Upper lobe of left lung (tissue), 6 donors: ENCODE data around the gene MYL10. TPM values are rescaled to one million over a fixed set of nuclear protein-coding genes. Genes with fewer than 3 reads are reported as not detected.

Source experiments
- ATAC-seq, 2 donors: fragments of 200-7000 bp; cut with Tn5 transposase; one replicate each; pipeline ENCODE4 v1.9.1; 2022; ENCODE audit warnings: mild to moderate bottlenecking in 2 of 2, moderate library complexity in 2 of 2; ENCODE audit not compliant: low FRiP score in 2 of 2
- DNase-seq, 2 donors: peaks; one replicate each; pipeline ENCODE4 v3.0.0-alpha.2; 2019 to 2020
- H3K27ac ChIP-seq, 4 donors: fragments of 200-600 bp; sonication (generic); one replicate each; pipeline ENCODE4 v1.5.1; 2016 to 2019
- H3K27me3 ChIP-seq, 4 donors: fragments of 200-600 bp; sonication (generic); one replicate each; pipeline ENCODE4 v1.5.1; 2017 to 2019
- H3K36me3 ChIP-seq, 4 donors: fragments of 200-600 bp; sonication (generic); one replicate each; pipeline ENCODE4 v1.5.1; 2016 to 2019
- H3K4me1 ChIP-seq, 4 donors: fragments of 200-600 bp; sonication (generic); one replicate each; pipeline ENCODE4 v1.5.1; 2018 to 2019
- H3K4me3 ChIP-seq, 4 donors: fragments of 200-600 bp; sonication (generic); one replicate each; pipeline ENCODE4 v1.5.1; 2017 to 2019; ENCODE audit warnings: mild to moderate bottlenecking in 2 of 4, moderate library complexity in 1 of 4
- H3K9me3 ChIP-seq, 4 donors: fragments of 200-600 bp; sonication (generic); one replicate each; pipeline ENCODE4 v1.5.1; 2018 to 2019
- EP300 ChIP-seq, 4 donors: sonication (generic); formaldehyde crosslinking; IDR thresholded peaks; one replicate each; pipeline ENCODE4 v1.5.1; 2017; ENCODE audit warnings: antibody characterized with exemption in 4 of 4, control low read depth in 2 of 4
- POLR2A ChIP-seq, 4 donors: fragments of 450-650 bp; IDR thresholded peaks; one replicate each; pipeline ENCODE4 v1.5.1; 2016 to 2017; ENCODE audit warnings: antibody characterized with exemption in 4 of 4, mild to moderate bottlenecking in 2 of 4
- POLR2AphosphoS5 ChIP-seq, 2 donors: sonication (generic); formaldehyde crosslinking; IDR thresholded peaks; one replicate each; pipeline ENCODE4 v1.5.1; 2017; ENCODE audit warnings: antibody characterized with exemption in 2 of 2
- WGBS, 2 donors: methylation state at CpG; one replicate each; pipeline ENCODE4 v1.1.5; 2017 to 2018; 5-methylcytosine and 5-hydroxymethylcytosine counted together
- total RNA-seq, 6 donors: library from RNA; depleted of rRNA in 4 of 6; stranded (reverse); fragments of >200 nt in 4 of 6; gene quantifications; one replicate each; pipeline versions ENCODE4 v1.1.0 to v1.2.1, GENCODE V29; 2016 to 2021
- TF ChIP-seq, protein P1 (sequence below), 6 experiments: fragments of 450-650 bp in 4 of 6; fragments of 200-600 bp in 2 of 6; sonication (generic) in 2 of 6; IDR thresholded peaks; one replicate each; pipeline ENCODE4 v1.5.1; 2016 to 2019; ENCODE audit warnings: antibody characterized with exemption in 6 of 6
- donor health status: DM: no; HTN: no; CAD: no; lungs with moderate emphysema.
- donor health status: DM: no; HTN: yes; CAD: no; lungs with severe emphysema.

Gene MYL10
- total RNA-seq, 6 donors from 2014 or later = not detected

DNA sequence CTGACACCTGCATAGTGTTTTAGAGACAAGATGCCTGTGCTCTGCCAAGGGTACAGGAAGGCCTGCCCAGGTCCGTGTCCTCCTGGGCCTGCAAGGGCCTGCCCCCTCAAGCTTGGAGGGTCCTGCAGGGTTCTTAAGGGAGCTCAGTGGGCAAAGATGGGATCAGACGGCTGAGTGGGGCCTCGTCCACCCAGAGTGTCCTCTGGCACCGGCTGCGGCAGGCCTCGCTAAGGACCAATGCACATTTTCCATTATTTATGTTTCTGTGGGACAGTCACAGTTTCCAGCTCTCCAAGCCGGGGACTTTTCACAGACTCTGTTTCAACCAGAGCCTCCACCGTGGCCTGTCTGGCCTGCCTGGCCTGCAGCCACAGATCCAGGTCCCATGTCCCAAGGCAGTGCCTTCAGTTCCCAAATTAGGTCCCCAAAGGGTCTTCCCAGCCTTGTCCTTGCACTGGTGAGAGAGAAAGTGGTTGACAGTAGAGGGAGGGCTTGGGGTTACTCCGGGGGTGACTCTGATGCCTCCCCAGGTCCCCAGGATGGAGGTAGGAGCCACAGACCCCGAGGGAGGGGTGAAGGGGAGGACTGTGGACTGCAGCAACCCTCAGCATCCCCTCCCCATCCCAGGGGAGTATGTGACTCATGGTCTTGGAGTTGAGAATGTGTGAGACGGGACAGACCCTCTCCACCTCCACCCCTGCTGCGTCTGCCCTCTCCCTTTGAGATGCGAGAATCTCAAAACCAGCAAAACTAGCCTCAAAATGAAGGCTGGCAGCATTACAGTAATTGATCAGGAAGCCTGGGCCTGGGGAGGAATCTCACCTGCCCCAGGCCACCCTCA is 14.8 kb downstream of the MYL10 start:
- ATAC-seq = no peak
- peak in 1 of 2 donors; percentile 38 for DNase-seq
- Histone ChIP-seq H3K27ac (no peak overlapping the region), H3K27me3 (no peaks in the 10 kb centered on the region), H3K4me1 (no peaks in the 10 kb centered on the region), H3K36me3 (no peaks in the 10 kb centered on the region), H3K4me3 (no peak overlapping the region), H3K9me3 (no peaks in the 10 kb centered on the region)
- TF ChIP-seq POLR2AphosphoS5 (IDR thresholded peaks at IDR 0.05) (no peak), EP300 (IDR thresholded peaks at IDR 0.05) (no peak), POLR2A (IDR thresholded peaks at IDR 0.05) (no peak)
- TF ChIP-seq, protein P1, sequence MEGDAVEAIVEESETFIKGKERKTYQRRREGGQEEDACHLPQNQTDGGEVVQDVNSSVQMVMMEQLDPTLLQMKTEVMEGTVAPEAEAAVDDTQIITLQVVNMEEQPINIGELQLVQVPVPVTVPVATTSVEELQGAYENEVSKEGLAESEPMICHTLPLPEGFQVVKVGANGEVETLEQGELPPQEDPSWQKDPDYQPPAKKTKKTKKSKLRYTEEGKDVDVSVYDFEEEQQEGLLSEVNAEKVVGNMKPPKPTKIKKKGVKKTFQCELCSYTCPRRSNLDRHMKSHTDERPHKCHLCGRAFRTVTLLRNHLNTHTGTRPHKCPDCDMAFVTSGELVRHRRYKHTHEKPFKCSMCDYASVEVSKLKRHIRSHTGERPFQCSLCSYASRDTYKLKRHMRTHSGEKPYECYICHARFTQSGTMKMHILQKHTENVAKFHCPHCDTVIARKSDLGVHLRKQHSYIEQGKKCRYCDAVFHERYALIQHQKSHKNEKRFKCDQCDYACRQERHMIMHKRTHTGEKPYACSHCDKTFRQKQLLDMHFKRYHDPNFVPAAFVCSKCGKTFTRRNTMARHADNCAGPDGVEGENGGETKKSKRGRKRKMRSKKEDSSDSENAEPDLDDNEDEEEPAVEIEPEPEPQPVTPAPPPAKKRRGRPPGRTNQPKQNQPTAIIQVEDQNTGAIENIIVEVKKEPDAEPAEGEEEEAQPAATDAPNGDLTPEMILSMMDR (IDR thresholded peaks at IDR 0.05) = no peak
- WGBS, 2 donors = 79 to 80% methylated on average over 5 to 13 of the region's 13 CpGs

DNA sequence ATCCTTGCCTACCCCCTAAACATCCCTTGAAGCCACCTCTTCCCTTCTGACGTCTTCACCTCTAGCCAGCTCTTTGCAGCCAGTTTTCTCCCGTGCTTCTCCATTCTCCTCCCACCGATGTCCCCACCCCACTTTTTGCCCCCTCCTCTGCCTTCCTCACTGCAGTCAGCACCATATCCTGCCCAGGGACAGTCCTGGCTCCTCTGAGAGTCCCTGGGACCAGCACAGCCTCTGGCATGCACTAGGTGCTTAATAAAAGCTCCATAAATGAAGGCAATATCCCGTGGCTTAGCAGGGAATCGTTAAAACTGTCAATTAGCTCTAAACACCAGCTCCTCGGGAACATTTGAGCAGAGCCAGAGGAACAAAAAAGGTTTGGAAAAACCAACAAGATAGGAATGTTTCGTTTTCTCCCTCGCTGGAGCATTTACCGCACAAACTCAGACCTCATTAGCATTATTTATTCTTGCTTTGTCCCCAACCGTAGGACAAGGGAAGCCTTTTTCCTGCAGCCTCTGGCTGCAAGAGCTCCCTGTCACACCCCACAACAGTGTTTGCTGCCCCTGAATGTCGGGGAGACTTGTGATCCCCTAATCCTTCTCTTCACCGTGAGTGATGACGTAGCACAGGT is 16.1 kb downstream of the MYL10 start:
- Histone ChIP-seq H3K9me3 (no peaks in the 10 kb centered on the region), H3K27me3 (no peaks in the 10 kb centered on the region), H3K36me3 (no peaks in the 10 kb centered on the region), H3K4me1 (peaks cover 0 to 3% (median 0%) of the 10 kb centered on the region in 4 donors), H3K4me3 (no peak overlapping the region), H3K27ac (no peak overlapping the region)
- no peak for ATAC-seq
- TF ChIP-seq POLR2AphosphoS5 (IDR thresholded peaks at IDR 0.05) = no peak
- TF ChIP-seq, protein P1 (IDR thresholded peaks at IDR 0.05) = no peak
- TF ChIP-seq POLR2A (IDR thresholded peaks at IDR 0.05) = no peak
- TF ChIP-seq EP300 (IDR thresholded peaks at IDR 0.05) = no peak
- WGBS, 2 donors = 61 to 63% methylated on average over 13 of the region's 13 CpGs
- DNase-seq = no peak

DNA sequence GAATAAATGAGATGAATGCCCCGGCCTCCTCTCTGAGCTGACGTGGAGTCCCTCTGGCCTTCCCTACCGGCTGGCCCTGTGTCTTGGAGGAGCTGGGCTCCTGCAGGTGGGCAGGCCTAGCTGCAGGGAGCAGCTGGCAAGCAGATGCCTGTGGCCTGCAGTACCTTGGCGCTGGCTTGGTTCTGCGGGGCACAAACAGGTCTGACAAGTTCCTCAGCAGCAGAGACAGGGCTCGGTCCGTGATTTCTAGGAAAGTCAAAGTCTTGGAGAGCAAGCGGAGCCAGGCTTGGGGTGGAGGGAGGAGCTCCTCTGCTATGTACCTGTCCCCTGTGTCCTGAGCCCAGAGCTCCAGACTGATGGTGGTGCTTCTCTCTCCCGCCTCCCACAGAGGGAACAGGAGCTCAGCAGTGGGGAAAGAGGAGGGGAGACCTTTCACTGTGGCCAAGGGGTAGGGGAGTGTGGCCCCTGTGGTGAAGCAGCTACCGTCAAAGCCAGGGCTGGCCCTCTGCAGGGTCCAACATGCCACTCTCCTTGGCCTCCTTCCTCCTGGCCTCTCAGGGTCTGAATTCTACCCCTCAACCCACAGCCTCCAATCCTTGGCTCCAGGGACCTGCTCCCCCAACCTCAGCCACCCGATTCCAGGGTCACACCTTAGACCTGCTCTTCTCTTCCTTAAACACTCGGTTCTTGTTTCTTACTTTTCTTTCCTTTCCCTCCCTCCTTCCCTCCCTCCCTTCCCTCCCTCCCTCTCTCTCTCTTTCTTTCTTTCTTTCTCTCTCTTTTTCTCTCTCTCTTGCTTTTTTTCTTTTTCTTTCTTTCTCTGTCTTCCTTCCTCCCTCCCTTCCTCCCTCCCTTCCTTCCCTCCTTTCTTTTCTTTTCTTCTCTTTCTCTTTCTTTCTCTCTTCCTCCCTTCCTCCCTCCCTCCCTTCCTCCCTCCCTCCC is 20.1 kb downstream of the MYL10 start:
- H3K4me1 ChIP-seq = peaks cover 0 to 3% (median 0%) of the 10 kb centered on the region in 4 donors
- H3K36me3 ChIP-seq = no peaks in the 10 kb centered on the region
- no peak overlapping the region for H3K27ac ChIP-seq
- no peaks in the 10 kb centered on the region for H3K27me3 ChIP-seq
- TF ChIP-seq, protein P1 (IDR thresholded peaks at IDR 0.05) = peak in 1 of 6 experiments; percentile 28
- no peak for TF ChIP-seq POLR2AphosphoS5 (IDR thresholded peaks at IDR 0.05)
- peak; percentile 33 to 79 for DNase-seq
- no peaks in the 10 kb centered on the region for H3K9me3 ChIP-seq
- ATAC-seq = peak; percentile 49 to 86
- WGBS, 2 donors = 52 to 58% methylated on average over 6 to 12 of the region's 12 CpGs
- H3K4me3 ChIP-seq = no peak overlapping the region

DNA sequence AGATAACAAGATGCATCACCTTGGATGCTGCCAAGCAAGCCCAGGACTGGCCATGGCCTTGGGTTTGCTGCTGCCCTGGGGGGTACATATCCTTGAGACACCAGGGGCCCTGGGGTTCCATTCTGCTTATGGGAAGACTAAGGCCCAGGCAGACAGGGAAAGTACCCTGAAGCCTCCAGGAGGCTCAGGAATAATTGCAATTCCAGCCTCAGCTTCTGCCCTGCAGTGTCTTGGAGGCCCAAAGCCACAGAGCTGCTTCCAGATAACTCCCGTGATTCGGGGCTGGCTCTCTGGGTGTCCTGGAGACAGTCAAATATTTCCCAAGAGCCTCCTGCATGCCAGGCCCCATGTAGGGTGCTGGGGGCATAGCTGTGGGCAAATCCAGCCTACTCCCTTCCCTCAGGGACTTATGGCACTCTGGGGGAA is 22.6 kb downstream of the MYL10 start:
- no peak for TF ChIP-seq EP300 (IDR thresholded peaks at IDR 0.05)
- no peak for TF ChIP-seq POLR2A (IDR thresholded peaks at IDR 0.05)
- TF ChIP-seq, protein P1 (IDR thresholded peaks at IDR 0.05) = no peak
- TF ChIP-seq POLR2AphosphoS5 (IDR thresholded peaks at IDR 0.05) = no peak
- no peak for DNase-seq
- Histone ChIP-seq H3K9me3 (no peaks in the 10 kb centered on the region), H3K4me1 (peaks cover 3 to 9% (median 5%) of the 10 kb centered on the region in 4 donors), H3K27ac (no peak overlapping the region), H3K36me3 (no peaks in the 10 kb centered on the region), H3K4me3 (no peak overlapping the region), H3K27me3 (no peaks in the 10 kb centered on the region)
- ATAC-seq = no peak
- 88% methylated on average over 2 of the region's 2 CpGs; no CpG with 5 or more reads in 1 of the 2 donors for WGBS, 2 donors
